ENCODE measurements around the gene SEPHS2. TPM values are rescaled to one million over a fixed set of nuclear protein-coding genes. Genes with fewer than 3 reads are reported as not detected.
A peak's percentile ranks its signal among the peaks of the same experiment; 100 is the strongest.

SEPHS2 gene
- total RNA-seq, 1 donor: 7.8 TPM

GRCh38 chr16:30429678-30430427, 15.8 kb downstream of the SEPHS2 start, which contains the start of gene DCTPP1:
Gene DCTPP1 (minus strand): TSS chr16:30430030. CDS start chr16:30429980, 50 bp downstream.
- peak; percentile 70 for TF ChIP-seq CTCF (IDR thresholded peaks at IDR 0.05; ENCODE audit: insufficient read depth, low read depth, low read length)

GRCh38 chr16:30429418-30429677, 16.3 kb downstream of the SEPHS2 start:
- DNase-seq (ENCODE audit: low read depth): no peak
- TF ChIP-seq CTCF (IDR thresholded peaks at IDR 0.05; ENCODE audit: insufficient read depth, low read depth, low read length): no peak
- H3K4me3 ChIP-seq (ENCODE audit: low read depth, low read length): peak overlapping the region; percentile 71

More at GRCh38 chr16:30429678-30430427, 15.8 kb downstream of the SEPHS2 start, which contains the start of gene DCTPP1:
- peak within 1 kb of the TSS; percentile 71 for H3K4me3 ChIP-seq (ENCODE audit: low read depth, low read length)
- DNase-seq (ENCODE audit: low read depth): peak; percentile 98

- TF ChIP-seq CTCF (IDR thresholded peaks at IDR 0.05; ENCODE audit: insufficient read depth, low read depth, low read length): no peak
- no peak for DNase-seq (ENCODE audit: low read depth)
- no peak overlapping the region for H3K4me3 ChIP-seq (ENCODE audit: low read depth, low read length)
These were observed 17.6 kb downstream of the SEPHS2 start for GRCh38 chr16:30428055-30428454.

GRCh38 chr16:30421010-30421409, 24.7 kb downstream of the SEPHS2 start:
- TF ChIP-seq CTCF (IDR thresholded peaks at IDR 0.05; ENCODE audit: insufficient read depth, low read depth, low read length): no peak
- no peak for DNase-seq (ENCODE audit: low read depth)
- H3K4me3 ChIP-seq (ENCODE audit: low read depth, low read length): no peak overlapping the region

- TF ChIP-seq CTCF (IDR thresholded peaks at IDR 0.05; ENCODE audit: insufficient read depth, low read depth, low read length): peak; percentile 21
- peak overlapping the region; percentile 67 for H3K4me3 ChIP-seq (ENCODE audit: low read depth, low read length)
- DNase-seq (ENCODE audit: low read depth): no peak
These were observed 27.1 kb downstream of the SEPHS2 start for GRCh38 chr16:30418350-30419181.

DNA sequence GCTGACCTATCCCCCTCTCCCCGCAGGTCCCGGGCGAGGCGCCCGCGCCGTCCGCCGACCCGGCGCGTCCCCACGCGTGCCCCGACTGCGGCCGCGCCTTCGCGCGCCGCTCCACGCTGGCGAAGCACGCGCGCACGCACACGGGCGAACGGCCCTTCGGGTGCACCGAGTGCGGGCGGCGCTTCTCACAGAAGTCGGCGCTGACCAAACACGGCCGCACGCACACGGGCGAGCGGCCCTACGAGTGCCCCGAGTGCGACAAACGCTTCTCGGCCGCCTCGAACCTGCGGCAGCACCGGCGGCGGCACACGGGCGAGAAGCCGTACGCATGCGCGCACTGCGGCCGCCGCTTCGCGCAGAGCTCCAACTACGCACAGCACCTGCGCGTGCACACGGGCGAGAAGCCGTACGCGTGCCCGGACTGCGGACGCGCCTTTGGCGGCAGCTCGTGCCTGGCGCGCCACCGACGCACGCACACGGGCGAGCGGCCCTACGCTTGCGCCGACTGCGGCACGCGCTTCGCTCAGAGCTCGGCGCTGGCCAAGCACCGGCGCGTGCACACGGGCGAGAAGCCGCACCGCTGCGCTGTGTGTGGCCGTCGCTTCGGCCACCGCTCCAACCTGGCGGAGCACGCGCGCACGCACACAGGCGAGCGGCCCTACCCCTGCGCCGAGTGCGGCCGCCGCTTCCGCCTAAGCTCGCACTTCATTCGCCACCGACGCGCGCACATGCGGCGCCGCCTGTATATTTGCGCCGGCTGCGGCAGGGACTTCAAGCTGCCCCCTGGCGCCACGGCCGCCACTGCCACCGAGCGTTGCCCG, 27.9 kb downstream of the SEPHS2 start:
- peak overlapping the region; percentile 67 for H3K4me3 ChIP-seq (ENCODE audit: low read depth, low read length)
- TF ChIP-seq CTCF (IDR thresholded peaks at IDR 0.05; ENCODE audit: insufficient read depth, low read depth, low read length): no peak
- DNase-seq (ENCODE audit: low read depth): peak; percentile 91
